H4 (cell line): ENCODE data around the gene TMPRSS6. TPM values are rescaled to one million over a fixed set of nuclear protein-coding genes. Genes with fewer than 3 reads are reported as not detected.
A peak's percentile ranks its signal among the peaks of the same experiment; 100 is the strongest.

ENCODE experiments used
- DNase-seq: peaks from one replicate; pipeline ENCODE4 v3.0.0-alpha.2; 2015; ENCODE audit warnings: low spot score
- total RNA-seq: library from RNA; depleted of rRNA; stranded (reverse); fragments of >200 nt; shearing (Covaris generic); gene quantifications from 2 replicates; pipeline ENCODE4 v1.2.3, GENCODE V29; 2014

Gene TMPRSS6
- total RNA-seq, 1 experiment from 2014 or later = not detected

DNA sequence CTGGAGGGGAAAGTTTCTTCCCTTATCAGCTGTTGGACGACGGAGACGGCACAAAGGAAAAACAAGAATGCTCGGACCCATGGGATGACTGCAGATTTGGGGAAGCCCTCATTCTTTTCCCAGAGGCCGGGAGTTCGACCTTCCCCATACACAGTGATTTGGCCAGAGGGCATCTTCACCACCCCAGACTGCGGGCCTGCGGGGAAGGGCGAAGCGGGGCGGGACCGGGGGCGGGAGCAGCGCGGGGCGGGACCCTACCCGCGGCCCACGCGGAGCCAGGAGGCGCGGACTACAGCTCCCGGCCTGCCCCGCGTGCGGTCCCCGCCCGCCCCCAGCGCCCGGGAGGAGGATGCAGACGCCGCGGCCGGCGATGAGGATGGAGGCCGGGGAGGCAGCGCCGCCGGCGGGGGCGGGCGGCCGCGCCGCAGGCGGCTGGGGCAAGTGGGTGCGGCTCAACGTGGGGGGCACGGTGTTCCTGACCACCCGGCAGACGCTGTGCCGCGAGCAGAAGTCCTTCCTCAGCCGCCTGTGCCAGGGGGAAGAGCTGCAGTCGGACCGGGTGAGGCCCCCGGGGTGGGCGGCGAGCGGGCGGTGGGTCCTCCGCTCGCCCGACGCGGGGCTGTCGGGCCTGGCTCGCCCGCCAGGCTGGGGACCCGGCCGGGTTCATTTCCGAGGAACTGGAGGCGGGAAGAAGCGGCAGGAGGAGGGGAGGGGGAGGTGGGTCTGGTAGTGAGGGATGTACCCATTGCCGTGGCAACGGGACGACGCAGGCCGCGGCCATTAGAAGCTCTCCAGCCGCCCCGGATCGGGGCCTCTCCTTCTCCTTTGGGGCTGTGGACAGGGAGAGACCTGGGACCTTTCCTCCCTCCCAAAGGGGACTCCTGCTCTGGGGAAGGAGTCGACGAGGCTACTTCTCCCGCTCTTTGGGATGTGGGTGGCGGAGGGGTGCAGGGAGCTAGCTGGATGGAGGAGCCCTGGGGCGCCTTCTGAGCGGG lies 57.8 kb downstream of the TMPRSS6 start, which contains the start of gene KCTD17:
TSS of gene KCTD17 (plus strand) at position 352 of the 995 bp plus-strand sequence. CDS start at position 371, 19 bp downstream.
- DNase-seq = peak; percentile 29

DNA sequence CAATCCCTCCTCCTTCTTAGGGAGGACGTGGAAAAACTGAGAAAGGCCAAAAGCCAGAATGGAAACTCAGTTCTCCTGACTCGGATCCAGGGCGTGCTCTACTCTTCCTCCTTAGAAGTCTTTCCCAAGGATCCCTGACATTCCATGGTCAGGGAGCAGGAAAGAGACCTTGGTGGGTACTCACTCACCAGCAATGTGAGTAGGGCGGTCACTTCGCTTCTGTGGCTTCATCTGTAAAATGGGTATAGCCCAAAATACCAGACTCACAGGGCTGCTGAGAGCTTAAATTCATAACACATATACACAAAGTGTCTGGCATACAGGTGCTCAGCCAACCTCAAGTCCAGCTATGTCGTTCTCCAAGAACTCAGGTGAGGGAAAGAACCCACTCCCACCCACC lies 58.6 kb downstream of the TMPRSS6 start:
- DNase-seq = no peak

GRCh38 chr22:37049224-37049623 lies 60.3 kb downstream of the TMPRSS6 start:
- DNase-seq = no peak

- DNase-seq = no peak
These were observed 61.4 kb downstream of the TMPRSS6 start for GRCh38 chr22:37048133-37048532.

DNA sequence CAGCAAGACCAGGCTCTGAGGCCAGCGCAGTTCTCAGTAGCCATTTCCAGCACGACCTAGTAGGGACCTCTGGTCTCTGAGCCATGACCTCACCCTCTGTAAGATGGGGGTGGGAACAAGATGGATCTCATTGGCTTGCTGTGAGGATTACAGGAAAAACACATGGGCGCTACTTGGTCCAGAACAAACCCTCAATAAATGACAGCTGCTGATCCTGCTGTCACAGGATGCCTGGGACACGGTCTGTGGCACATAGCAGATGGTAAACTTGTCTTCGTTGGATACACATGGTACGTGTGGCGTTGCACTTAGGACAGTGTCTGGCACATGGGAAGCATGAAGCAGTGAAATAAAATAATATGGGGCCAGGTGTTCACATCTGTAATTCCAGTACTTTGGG lies 62.5 kb downstream of the TMPRSS6 start:
- DNase-seq = no peak

DNA sequence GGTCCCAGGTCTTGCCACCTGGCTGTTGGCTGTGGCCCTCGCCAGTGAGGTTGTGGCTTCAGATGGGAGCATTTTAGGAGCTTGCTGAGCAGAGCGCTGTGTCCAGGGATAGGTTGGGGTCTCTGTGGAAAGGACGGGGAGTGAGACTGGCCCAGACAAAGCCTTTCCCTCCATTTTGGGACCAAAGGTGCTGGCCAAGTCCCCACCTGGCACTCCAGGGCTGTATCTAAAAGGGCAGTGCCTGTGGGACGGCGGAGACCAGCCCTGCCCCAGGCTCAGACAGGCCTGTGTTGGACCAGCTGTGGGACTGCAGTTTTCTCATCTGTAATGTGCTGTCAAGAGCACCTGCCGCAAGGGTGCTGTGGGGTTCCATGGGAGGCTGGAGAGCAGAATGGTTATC lies 62.9 kb downstream of the TMPRSS6 start:
- DNase-seq = no peak

- peak; percentile 9 for DNase-seq
These were observed 63.6 kb downstream of the TMPRSS6 start for GRCh38 chr22:37045958-37046357.

DNA sequence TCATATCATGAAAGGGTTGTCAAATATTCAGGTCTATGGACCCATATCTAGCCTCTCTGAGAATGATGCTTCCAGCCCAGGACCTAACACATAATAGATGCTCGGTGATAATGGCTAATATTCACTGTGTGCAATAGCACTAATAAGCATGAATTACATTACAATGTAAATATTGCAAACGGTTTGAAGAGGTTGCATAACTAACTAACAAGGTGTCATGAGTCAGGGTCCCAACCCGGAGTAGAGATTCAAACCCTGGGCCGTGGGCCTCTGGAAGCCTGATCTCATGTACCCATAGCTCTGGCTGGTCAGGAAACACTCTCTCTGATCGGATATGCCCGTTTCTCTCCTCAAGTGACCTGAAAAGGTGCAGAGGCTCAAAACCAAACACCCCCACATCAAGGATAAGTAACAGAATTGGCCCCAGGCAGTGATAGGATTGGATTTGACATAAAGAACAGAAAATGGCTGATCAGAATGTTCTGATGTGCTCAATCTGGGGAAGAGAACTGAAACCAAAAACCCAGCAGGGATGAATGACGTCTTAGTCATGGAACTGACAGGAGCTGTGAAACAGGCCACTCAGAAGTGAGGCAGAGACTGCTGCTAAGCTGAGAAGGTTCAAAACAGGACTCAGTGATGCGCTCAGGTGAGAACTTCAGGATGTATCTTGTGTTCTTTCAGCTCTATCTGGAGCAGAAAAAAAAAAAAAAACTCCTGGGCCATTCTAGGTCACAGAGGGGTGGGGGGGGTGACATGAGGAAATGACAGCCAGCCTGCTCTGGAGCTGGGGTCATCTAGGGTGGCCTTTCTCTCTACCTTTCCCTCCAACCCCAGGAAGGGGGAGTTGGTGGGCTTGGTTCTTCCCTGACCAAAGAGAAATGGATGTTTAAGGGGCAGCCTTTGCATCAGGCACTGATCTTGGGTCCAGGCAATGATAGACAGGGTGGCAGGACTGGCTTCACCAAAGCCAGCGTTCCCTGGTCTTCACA lies 64.6 kb downstream of the TMPRSS6 start:
- DNase-seq = no peak

GRCh38 chr22:37043828-37044538 lies 65.5 kb downstream of the TMPRSS6 start:
- DNase-seq = peak; percentile 31

DNA sequence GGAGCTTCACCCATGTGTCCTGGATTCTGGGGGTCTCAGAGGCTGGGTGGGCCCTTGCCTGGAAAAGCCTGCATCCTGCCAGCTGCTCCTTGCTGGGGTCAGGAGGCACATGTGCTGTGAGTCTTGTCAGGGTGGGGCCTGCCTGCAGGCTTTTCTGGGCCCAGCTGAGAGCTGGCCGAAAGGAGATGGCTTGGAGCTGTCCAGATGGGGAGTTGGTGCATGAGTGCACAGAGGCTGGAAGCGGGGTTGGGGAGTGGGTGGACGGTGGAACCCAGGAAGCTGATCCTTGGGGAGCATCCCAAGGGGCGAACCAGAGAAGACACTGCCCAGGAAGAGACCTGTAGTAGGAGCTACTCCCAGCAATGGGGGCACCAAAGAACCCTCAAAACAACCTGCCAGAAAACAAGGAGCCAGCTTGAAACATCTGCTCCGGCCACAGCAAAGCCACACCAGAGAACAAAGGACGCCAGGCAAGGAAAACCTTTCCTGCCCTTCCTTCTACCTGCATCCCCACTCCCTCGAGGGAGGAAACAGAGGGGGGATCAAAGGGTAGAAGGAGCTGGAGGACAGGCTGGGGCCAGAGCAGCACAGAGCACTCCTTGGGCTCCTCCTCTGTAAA lies 66.2 kb downstream of the TMPRSS6 start:
- no peak for DNase-seq

GRCh38 chr22:37039466-37039865 lies 70.0 kb downstream of the TMPRSS6 start:
- DNase-seq = no peak

DNA sequence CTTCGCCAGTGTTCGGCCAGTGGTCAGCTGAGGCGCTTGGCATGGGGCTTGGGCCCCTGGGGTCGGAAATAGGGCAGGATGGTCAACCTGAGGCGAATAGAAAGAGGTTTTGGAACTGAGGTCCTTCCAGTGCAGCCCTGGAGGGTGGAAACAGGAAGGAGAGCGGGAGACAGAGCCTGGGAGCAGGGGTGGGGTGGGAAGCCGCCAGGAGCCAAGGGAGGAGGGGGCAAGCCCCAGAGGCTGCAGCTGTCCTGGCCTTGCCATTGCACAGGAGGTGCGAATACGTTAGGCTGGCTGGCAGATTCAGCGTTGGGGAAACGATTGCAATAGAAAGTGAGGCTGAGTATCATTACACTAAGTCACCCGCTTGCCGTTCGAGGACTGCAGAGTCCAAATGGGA lies 71.8 kb downstream of the TMPRSS6 start:
- DNase-seq = no peak

- no peak for DNase-seq
These were observed 72.7 kb downstream of the TMPRSS6 start for GRCh38 chr22:37036655-37037377.

GRCh38 chr22:37033605-37034430 lies 75.7 kb downstream of the TMPRSS6 start:
- DNase-seq = no peak

GRCh38 chr22:37032535-37033460 lies 76.7 kb downstream of the TMPRSS6 start:
- peak; percentile 45 for DNase-seq

GRCh38 chr22:37032134-37032534 lies 77.4 kb downstream of the TMPRSS6 start:
- DNase-seq = no peak

DNA sequence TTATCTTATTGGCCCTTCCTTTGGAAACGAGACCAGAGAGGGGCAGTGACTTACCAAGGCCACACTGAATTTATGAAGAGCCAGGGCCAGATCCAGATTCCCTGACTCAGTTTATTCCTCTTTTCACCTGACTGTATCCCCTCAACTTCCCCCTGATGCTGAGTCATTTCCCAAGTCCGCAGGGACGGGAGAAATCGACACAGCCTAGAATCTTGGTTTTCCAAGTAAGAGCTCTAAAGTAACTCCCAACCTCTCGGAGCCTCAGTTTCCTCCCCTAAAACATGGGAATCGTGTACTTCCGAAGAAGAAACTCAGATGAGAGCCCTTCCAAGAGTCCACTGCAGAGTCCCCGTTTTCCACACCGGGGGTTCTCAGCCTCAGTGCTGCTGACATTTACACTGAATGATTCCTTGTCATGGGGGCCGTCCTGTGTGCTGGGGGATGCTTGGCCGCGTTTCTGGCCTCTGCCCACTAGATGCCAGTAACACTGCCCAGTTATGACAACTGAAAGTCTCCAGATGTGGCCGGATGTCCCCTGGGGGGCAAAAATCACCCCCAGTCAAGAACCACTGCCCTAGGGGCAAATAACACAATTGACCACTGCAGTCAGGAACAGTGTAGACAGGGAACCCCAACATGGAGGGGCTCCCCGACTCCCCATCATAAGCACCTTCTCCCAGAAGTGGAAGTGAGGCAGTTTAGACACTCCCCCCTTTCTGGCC lies 78.8 kb downstream of the TMPRSS6 start:
- no peak for DNase-seq
